Fibroblast of mammary gland (primary cell): ENCODE data around the gene GRAMD1B.

Experiments
- DNase-seq: peaks from one replicate; pipeline ENCODE4 v3.0.0-alpha.2; 2010; ENCODE audit warnings: low read depth
- H3K4me3 ChIP-seq: 2 replicates; pipeline ENCODE4 v1.5.1; 2011; ENCODE audit warnings: low read depth, mild to moderate bottlenecking, low read length, moderate library complexity; ENCODE audit not compliant: control insufficient read depth
- CTCF ChIP-seq: conservative IDR thresholded peaks from 2 replicates; pipeline ENCODE4 v1.5.1; 2011; ENCODE audit warnings: low read depth, low read length, inconsistent platforms; ENCODE audit not compliant: control insufficient read depth, insufficient read depth

Gene GRAMD1B

GRCh38 chr11:123430721-123431497 lies 840 bp downstream of the GRAMD1B start:
- peak overlapping the region; percentile 37 for H3K4me3 ChIP-seq
- no peak for TF ChIP-seq CTCF
- no peak for DNase-seq

- H3K4me3 ChIP-seq: no peak overlapping the region
- DNase-seq: no peak
Measured at GRCh38 chr11:123431619-123432018, 1.6 kb downstream of the GRAMD1B start.

GRCh38 chr11:123434262-123434661 lies 4.2 kb downstream of the GRAMD1B start:
- peak; percentile 28 for DNase-seq
- H3K4me3 ChIP-seq: no peak overlapping the region
- peak; percentile 12 for TF ChIP-seq CTCF

More at GRCh38 chr11:123431619-123432018, 1.6 kb downstream of the GRAMD1B start:
- no peak for TF ChIP-seq CTCF

- no peak overlapping the region for H3K4me3 ChIP-seq
- no peak for DNase-seq
- no peak for TF ChIP-seq CTCF
Measured at GRCh38 chr11:123434911-123435310, 4.8 kb downstream of the GRAMD1B start.

GRCh38 chr11:123437236-123437979 lies 7.3 kb downstream of the GRAMD1B start:
- DNase-seq: no peak
- no peak for TF ChIP-seq CTCF
- H3K4me3 ChIP-seq: no peak overlapping the region

GRCh38 chr11:123438131-123438627 lies 8.1 kb downstream of the GRAMD1B start:
- DNase-seq: no peak
- H3K4me3 ChIP-seq: no peak overlapping the region
- no peak for TF ChIP-seq CTCF
